ENCODE results near the gene MORN1.

Gene MORN1

GRCh38 chr1:2376261-2376741 lies 15.1 kb downstream of the MORN1 start:
- H3K4me3 ChIP-seq (ENCODE audit: low read depth in 1 of 2, low read length in 2 of 2), result no peak overlapping the region
- H3K9me3 ChIP-seq (ENCODE audit: low read length), result no peaks in the 10 kb centered on the region
- H3K9ac ChIP-seq (ENCODE audit: low read length), result no peak overlapping the region
- no peaks in the 10 kb centered on the region for H3K36me3 ChIP-seq (ENCODE audit: insufficient read depth, low read length)
- no peak overlapping the region for H3K27ac ChIP-seq (ENCODE audit: low read depth, low read length)
- H3K4me1 ChIP-seq (ENCODE audit: insufficient read depth, low read length), result peaks cover 5% of the 10 kb centered on the region
- no peaks in the 10 kb centered on the region for H3K27me3 ChIP-seq (ENCODE audit: control insufficient read depth in 1 of 2, insufficient read depth in 2 of 2, low read length in 2 of 2)

- Histone ChIP-seq H3K27ac (ENCODE audit: low read depth, low read length) (no peak overlapping the region), H3K4me3 (ENCODE audit: low read depth in 1 of 2, low read length in 2 of 2) (no peak overlapping the region), H3K36me3 (ENCODE audit: insufficient read depth, low read length) (no peaks in the 10 kb centered on the region), H3K9ac (ENCODE audit: low read length) (no peak overlapping the region), H3K9me3 (ENCODE audit: low read length) (no peaks in the 10 kb centered on the region), H3K4me1 (ENCODE audit: insufficient read depth, low read length) (peaks cover under 1% of the 10 kb centered on the region), H3K27me3 (ENCODE audit: control insufficient read depth in 1 of 2, insufficient read depth in 2 of 2, low read length in 2 of 2) (no peaks in the 10 kb centered on the region)
These were observed 15.5 kb downstream of the MORN1 start for GRCh38 chr1:2375923-2376260.

- Histone ChIP-seq H3K9ac (ENCODE audit: low read length) (no peak overlapping the region), H3K4me1 (ENCODE audit: insufficient read depth, low read length) (no peaks in the 10 kb centered on the region), H3K27me3 (ENCODE audit: control insufficient read depth in 1 of 2, insufficient read depth in 2 of 2, low read length in 2 of 2) (no peaks in the 10 kb centered on the region), H3K36me3 (ENCODE audit: insufficient read depth, low read length) (no peaks in the 10 kb centered on the region), H3K9me3 (ENCODE audit: low read length) (no peaks in the 10 kb centered on the region), H3K4me3 (ENCODE audit: low read depth in 1 of 2, low read length in 2 of 2) (no peak overlapping the region), H3K27ac (ENCODE audit: low read depth, low read length) (no peak overlapping the region)
These were observed 16.0 kb downstream of the MORN1 start for GRCh38 chr1:2375246-2375922.

GRCh38 chr1:2374252-2375155 lies 16.9 kb downstream of the MORN1 start:
- no peaks in the 10 kb centered on the region for H3K27me3 ChIP-seq (ENCODE audit: control insufficient read depth in 1 of 2, insufficient read depth in 2 of 2, low read length in 2 of 2)
- H3K9ac ChIP-seq (ENCODE audit: low read length), result no peak overlapping the region
- H3K9me3 ChIP-seq (ENCODE audit: low read length), result no peaks in the 10 kb centered on the region
- no peak overlapping the region for H3K4me3 ChIP-seq (ENCODE audit: low read depth in 1 of 2, low read length in 2 of 2)
- H3K4me1 ChIP-seq (ENCODE audit: insufficient read depth, low read length), result no peaks in the 10 kb centered on the region
- H3K36me3 ChIP-seq (ENCODE audit: insufficient read depth, low read length), result no peaks in the 10 kb centered on the region
- H3K27ac ChIP-seq (ENCODE audit: low read depth, low read length), result no peak overlapping the region

GRCh38 chr1:2373551-2374251 lies 17.7 kb downstream of the MORN1 start:
- H3K9ac ChIP-seq (ENCODE audit: low read length), result no peak overlapping the region
- H3K36me3 ChIP-seq (ENCODE audit: insufficient read depth, low read length), result no peaks in the 10 kb centered on the region
- no peaks in the 10 kb centered on the region for H3K27me3 ChIP-seq (ENCODE audit: control insufficient read depth in 1 of 2, insufficient read depth in 2 of 2, low read length in 2 of 2)
- no peaks in the 10 kb centered on the region for H3K9me3 ChIP-seq (ENCODE audit: low read length)
- no peaks in the 10 kb centered on the region for H3K4me1 ChIP-seq (ENCODE audit: insufficient read depth, low read length)
- H3K4me3 ChIP-seq (ENCODE audit: low read depth in 1 of 2, low read length in 2 of 2), result no peak overlapping the region
- no peak overlapping the region for H3K27ac ChIP-seq (ENCODE audit: low read depth, low read length)

GRCh38 chr1:2372551-2373490 lies 18.5 kb downstream of the MORN1 start:
- H3K4me1 ChIP-seq (ENCODE audit: insufficient read depth, low read length), result no peaks in the 10 kb centered on the region

GRCh38 chr1:2368053-2368744 lies 23.2 kb downstream of the MORN1 start:
- no peaks in the 10 kb centered on the region for H3K27me3 ChIP-seq (ENCODE audit: control insufficient read depth in 1 of 2, insufficient read depth in 2 of 2, low read length in 2 of 2)
- no peak overlapping the region for H3K27ac ChIP-seq (ENCODE audit: low read depth, low read length)
- no peaks in the 10 kb centered on the region for H3K36me3 ChIP-seq (ENCODE audit: insufficient read depth, low read length)
- H3K9me3 ChIP-seq (ENCODE audit: low read length), result no peaks in the 10 kb centered on the region
- no peak overlapping the region for H3K9ac ChIP-seq (ENCODE audit: low read length)
- no peaks in the 10 kb centered on the region for H3K4me1 ChIP-seq (ENCODE audit: insufficient read depth, low read length)
- no peak overlapping the region for H3K4me3 ChIP-seq (ENCODE audit: low read depth in 1 of 2, low read length in 2 of 2)

More at GRCh38 chr1:2372551-2373490, 18.5 kb downstream of the MORN1 start:
- H3K27me3 ChIP-seq (ENCODE audit: control insufficient read depth in 1 of 2, insufficient read depth in 2 of 2, low read length in 2 of 2), result no peaks in the 10 kb centered on the region
- H3K9ac ChIP-seq (ENCODE audit: low read length), result no peak overlapping the region
- H3K9me3 ChIP-seq (ENCODE audit: low read length), result no peaks in the 10 kb centered on the region
- H3K36me3 ChIP-seq (ENCODE audit: insufficient read depth, low read length), result no peaks in the 10 kb centered on the region
- H3K27ac ChIP-seq (ENCODE audit: low read depth, low read length), result no peak overlapping the region
- H3K4me3 ChIP-seq (ENCODE audit: low read depth in 1 of 2, low read length in 2 of 2), result no peak overlapping the region

- no peak overlapping the region for H3K27ac ChIP-seq (ENCODE audit: low read depth, low read length)
- no peak overlapping the region for H3K4me3 ChIP-seq (ENCODE audit: low read depth in 1 of 2, low read length in 2 of 2)
- H3K9me3 ChIP-seq (ENCODE audit: low read length), result no peaks in the 10 kb centered on the region
- H3K36me3 ChIP-seq (ENCODE audit: insufficient read depth, low read length), result no peaks in the 10 kb centered on the region
- no peak overlapping the region for H3K9ac ChIP-seq (ENCODE audit: low read length)
- H3K27me3 ChIP-seq (ENCODE audit: control insufficient read depth in 1 of 2, insufficient read depth in 2 of 2, low read length in 2 of 2), result no peaks in the 10 kb centered on the region
- H3K4me1 ChIP-seq (ENCODE audit: insufficient read depth, low read length), result peaks cover 8% of the 10 kb centered on the region
These were observed 27.4 kb downstream of the MORN1 start for GRCh38 chr1:2363847-2364513.

GRCh38 chr1:2360588-2361364 lies 30.6 kb downstream of the MORN1 start:
- H3K9ac ChIP-seq (ENCODE audit: low read length), result no peak overlapping the region
- no peak overlapping the region for H3K27ac ChIP-seq (ENCODE audit: low read depth, low read length)

More at GRCh38 chr1:2360588-2361364, 30.6 kb downstream of the MORN1 start:
- Histone ChIP-seq H3K27me3 (ENCODE audit: control insufficient read depth in 1 of 2, insufficient read depth in 2 of 2, low read length in 2 of 2) (no peaks in the 10 kb centered on the region), H3K4me3 (ENCODE audit: low read depth in 1 of 2, low read length in 2 of 2) (no peak overlapping the region), H3K36me3 (ENCODE audit: insufficient read depth, low read length) (no peaks in the 10 kb centered on the region), H3K4me1 (ENCODE audit: insufficient read depth, low read length) (peaks cover 8% of the 10 kb centered on the region), H3K9me3 (ENCODE audit: low read length) (no peaks in the 10 kb centered on the region)
